Measurements from ENCODE around the gene ZNF280D.
"Not testable (repeated sequence)": the region's sequence is repeated elsewhere in the genome, so short reads cannot be mapped to it uniquely, and the experiment has no call there.

Gene ZNF280D, protein sequence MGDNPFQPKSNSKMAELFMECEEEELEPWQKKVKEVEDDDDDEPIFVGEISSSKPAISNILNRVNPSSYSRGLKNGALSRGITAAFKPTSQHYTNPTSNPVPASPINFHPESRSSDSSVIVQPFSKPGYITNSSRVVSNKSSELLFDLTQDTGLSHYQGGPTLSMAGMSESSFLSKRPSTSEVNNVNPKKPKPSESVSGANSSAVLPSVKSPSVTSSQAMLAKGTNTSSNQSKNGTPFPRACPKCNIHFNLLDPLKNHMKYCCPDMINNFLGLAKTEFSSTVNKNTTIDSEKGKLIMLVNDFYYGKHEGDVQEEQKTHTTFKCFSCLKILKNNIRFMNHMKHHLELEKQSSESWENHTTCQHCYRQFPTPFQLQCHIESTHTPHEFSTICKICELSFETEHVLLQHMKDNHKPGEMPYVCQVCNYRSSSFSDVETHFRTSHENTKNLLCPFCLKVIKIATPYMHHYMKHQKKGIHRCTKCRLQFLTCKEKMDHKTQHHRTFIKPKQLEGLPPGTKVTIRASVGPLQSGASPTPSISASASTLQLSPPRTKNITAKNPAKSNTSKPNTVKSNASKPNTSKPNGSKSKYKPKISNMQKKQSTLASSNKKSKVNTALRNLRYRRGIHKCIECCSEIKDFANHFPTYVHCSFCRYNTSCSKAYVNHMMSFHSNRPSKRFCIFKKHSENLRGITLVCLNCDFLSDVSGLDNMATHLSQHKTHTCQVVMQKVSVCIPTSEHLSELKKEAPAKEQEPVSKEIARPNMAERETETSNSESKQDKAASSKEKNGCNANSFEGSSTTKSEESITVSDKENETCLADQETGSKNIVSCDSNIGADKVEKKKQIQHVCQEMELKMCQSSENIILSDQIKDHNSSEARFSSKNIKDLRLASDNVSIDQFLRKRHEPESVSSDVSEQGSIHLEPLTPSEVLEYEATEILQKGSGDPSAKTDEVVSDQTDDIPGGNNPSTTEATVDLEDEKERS

DNA sequence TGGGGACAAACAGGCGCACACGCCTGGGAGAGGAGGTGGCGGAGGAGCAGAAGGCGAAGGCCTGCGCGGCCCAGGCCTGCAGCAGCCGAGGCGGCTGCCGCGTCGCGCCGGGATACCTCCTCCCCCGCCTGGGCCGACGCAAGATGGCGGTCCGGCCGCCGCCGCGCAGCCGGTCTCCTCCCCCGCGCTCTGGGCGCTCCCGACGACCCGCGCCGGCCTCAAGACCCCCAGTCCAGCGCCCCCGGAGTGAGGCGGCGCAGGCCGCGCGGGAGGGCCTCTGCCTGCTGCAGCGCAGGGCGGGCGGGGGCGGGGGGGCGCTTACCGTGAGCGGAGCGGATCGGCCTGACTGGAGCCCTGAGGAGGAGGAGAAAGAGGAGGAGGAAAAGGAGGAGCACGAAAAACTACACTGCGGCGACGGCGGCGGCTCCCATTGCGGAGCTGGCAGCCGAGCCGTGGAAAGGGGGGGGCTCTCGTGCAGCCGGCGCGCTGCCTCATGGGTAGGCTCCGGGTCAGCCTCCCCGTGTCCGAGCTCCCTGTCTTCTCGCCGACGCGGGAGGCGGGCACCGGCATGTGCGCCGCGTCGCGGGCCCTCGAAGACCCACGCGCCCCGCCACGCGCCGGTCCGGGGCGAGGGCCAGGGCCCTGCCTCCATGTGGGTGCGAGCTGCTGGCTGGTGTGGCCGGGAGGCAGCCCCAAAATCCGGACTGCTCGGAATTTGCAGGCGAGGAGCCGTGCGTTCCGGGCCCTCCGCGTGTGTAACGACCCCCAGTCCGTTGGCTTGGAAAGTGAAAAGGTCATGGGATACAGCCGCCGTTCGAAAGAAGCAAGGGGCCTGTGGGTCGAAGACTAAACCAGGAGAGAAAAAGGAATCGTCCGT, at the start of gene ZNF280D:
TSS of gene ZNF280D (minus strand) at position 374 of the 877 bp plus-strand sequence. CDS start 26,400 bp downstream, outside the sequence.
- DNase-seq: peak; percentile 52 to 94 (median 82)

DNA sequence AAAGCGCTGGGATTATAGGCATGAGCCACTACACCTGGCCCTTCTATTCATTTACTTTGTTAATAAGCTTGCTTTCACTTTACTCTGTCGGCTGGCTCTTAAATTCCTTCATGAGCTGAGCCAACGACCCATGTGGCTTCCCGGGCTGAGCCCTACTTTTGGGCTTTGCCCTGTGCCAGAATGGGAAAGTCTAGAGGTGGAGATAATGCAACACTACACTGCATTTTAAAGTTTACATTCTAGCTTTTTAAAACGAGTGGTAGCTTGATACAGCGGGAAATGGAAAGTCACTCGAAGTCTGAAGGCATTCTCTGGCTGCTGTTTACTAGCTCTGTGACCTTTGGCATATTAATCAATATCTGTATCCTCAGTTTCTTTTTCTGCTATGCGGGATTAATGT, 49.0 kb upstream of the ZNF280D start:
- no peak for DNase-seq

DNA sequence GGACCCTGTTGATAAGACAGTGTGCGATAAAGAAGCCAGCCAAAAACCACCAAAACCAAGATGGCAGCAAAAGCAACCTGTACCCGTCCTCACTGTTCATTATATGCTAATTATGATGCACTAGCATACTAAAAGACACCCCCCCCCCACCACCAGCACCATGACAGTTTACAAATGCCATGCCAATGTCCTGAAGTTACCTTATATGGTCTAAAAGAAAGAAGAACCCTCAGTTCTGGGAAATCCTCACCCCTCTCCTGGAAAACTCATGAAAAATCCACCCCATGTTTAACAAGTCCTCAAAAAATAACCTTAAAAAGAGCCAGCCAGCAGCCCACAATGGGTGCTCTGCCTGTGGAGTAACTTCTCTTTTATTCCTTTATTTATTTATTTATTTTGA, 48.4 kb upstream of the ZNF280D start:
- DNase-seq: no peak

DNA sequence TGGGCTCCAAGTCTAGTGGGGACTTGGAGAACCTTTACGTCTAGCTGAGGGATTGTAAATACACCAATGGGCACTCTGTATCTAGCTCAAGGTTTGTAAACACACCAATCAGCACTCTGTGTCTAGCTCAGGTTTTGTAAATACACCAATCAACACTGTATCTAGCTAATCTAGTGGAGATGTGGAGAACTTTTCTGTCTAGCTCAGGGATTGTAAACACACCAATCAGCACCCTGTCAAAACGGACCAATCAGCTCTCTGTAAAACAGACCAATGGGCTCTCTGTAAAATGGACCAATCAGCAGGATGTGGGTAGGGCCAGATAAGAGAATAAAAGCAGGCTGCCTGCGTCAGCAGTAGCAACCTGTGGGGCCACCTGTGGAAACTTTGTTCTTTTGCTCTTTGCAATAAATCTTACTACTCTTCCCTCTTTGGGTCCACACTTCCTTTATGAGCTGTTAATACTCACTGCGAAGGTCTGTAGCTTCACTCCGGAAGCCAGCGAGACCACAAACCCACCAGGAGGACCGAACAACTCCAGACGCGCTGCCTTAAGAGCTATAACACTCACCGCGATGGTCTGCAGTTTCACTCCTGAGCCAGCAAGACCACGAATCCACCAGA, 46.9 kb upstream of the ZNF280D start:
- not testable (repeated sequence) for DNase-seq

- not testable (repeated sequence) for DNase-seq
Measured at GRCh38 chr15:56779449-56779848, 46.1 kb upstream of the ZNF280D start.

- DNase-seq: no peak
Measured at GRCh38 chr15:56778761-56779160, 45.5 kb upstream of the ZNF280D start.

- DNase-seq: no peak
Measured at GRCh38 chr15:56776839-56777238, 43.5 kb upstream of the ZNF280D start.

DNA sequence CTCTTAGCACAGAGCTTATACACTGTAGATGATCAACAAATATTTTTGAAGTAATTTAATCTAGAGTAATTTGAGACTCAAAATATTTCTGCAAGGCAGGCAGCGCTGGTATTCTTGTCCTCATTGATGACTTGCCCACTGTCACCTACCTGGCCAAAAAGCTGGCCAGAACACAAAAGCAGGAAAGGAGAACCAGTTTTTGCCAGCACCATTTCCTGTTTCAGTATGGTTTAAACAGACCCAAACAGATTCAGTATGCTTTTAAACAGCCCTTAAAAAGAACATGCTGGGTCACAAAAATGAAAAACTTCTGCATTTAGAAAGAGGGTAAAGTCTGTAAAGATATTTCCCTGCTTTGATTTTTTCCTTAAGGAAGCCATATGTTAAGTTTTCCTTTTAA, 42.3 kb upstream of the ZNF280D start:
- DNase-seq: no peak

GRCh38 chr15:56774356-56774755, 41.0 kb upstream of the ZNF280D start:
- no peak for DNase-seq

- DNase-seq: no peak
Measured at GRCh38 chr15:56772868-56773639, 39.7 kb upstream of the ZNF280D start.

DNA sequence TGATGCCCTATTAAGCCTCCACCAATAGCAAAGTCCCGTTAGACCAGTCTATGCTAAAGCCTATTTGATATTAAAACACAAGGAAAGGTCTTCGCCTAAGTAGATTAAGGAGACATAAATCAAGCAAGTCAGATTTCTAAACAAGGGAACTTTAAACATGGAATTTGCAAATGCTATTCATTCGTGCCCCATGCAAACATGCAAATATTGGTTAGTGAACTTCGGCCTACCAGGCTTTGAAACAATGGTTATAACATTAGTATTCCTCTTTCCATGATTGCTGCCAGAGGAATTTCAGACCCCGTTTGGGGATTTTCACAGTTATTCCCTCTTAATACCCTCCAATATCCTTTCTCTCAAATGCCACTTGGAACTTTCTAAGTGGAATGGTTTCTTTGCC, 36.9 kb upstream of the ZNF280D start:
- DNase-seq: no peak

- DNase-seq: no peak
Measured at GRCh38 chr15:56767315-56767714, 34.0 kb upstream of the ZNF280D start.

DNA sequence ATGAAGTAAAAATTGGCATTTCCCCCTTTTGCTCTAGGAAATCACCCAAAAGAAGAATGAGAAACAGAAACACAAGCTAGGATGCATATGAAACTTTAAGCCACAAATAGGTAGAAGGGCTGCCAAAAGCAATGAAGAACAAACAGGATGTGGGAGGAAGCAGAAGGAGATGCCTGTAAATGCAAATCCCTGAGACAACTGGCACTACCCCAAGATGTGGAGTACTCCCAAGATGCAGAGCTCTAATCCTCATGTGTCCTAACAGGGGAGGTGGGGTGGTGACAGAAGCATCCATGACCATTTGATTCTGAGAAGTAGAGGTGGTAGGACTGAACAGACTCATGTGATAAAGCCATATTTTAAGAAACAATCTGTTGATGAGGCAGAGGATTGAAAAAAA, 31.9 kb upstream of the ZNF280D start:
- no peak for DNase-seq

GRCh38 chr15:56763141-56763895, 30.0 kb upstream of the ZNF280D start:
- DNase-seq: no peak

DNA sequence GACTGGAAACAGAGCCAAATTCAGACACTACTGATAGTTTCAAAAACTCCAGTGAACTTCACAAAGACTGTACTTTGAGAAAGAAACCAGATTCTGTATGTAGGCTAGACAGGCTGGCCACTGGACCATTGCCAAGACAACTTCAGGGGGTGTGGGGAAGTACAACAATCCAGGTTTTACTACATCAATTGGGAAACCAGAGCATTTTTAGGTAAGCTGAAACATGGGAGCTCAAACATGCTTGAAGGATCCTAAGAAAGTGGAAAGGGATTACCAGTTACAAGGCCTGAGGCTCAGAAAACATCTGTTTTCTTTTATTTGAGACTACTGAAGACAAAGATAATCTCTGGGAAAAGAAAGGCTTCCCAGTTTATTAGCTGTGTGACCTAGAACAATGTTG, 26.9 kb upstream of the ZNF280D start:
- no peak for DNase-seq

GRCh38 chr15:56759450-56759845, 26.1 kb upstream of the ZNF280D start:
- DNase-seq: peak in 2 of 51 donors; percentile 0 to 1

DNA sequence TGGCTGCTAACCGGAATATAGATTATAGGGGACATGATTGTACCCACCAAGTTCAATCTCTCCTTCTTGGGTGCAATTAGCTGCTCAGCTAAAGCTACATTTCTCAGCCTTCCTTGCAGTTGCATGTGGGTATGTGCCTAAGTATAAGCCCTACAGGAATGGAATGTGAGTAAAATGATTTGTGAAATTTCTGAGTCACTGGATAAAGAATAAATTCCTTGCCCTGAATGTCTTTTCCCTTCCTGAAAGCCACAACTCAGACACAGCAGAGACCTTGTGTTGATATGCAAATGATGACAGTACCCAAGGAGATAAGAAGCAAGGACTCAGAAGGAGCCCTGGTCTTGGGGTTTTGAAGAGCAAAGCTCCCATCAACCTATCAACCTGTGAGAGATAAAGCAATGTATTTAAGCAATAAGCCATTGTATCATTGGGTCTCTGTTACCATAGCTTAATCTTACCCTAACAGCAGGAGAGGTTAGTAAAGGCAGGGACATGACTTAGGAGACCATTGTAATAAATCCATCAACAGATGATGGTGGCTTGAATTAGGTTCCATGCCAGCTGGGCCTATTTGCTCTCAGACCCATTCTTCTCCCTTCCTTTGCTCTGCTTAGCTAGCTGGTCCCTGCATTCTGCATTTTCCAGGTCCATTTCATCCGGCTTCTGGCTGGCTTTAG, 25.6 kb upstream of the ZNF280D start:
- no peak for DNase-seq

GRCh38 chr15:56757875-56758274, 24.6 kb upstream of the ZNF280D start:
- no peak for DNase-seq
